Neutrophil (primary cell): Measurements from ENCODE around the gene DDIT3.
A peak's percentile ranks its signal among the peaks of the same experiment; 100 is the strongest.

Source experiments
- H3K27ac ChIP-seq: fragments of 200-600 bp; sonication (generic); 2 replicates; pipeline ENCODE4 v1.5.1; 2016; ENCODE audit warnings: mild to moderate bottlenecking, moderate library complexity
- H3K27me3 ChIP-seq: fragments of 200-600 bp; sonication (generic); 2 replicates; pipeline ENCODE4 v1.6.0; 2016; ENCODE audit warnings: mild to moderate bottlenecking
- H3K36me3 ChIP-seq: fragments of 200-600 bp; sonication (generic); 2 replicates; pipeline ENCODE4 v1.5.1; 2017
- H3K4me1 ChIP-seq, 2 experiments: fragments of 200-600 bp in 1 of 2; sonication (generic) in 1 of 2; 1 replicate in 1 of 2; 2 replicates in 1 of 2; pipeline versions ENCODE4 v1.5.1 to v1.6.1; 2013 to 2016; ENCODE audit warnings: low read depth in 1 of 2, low read length in 1 of 2, mild to moderate bottlenecking in 1 of 2, moderate library complexity in 1 of 2; ENCODE audit not compliant: control insufficient read depth in 1 of 2, insufficient read depth in 1 of 2
- H3K4me3 ChIP-seq, 2 experiments: fragments of 200-600 bp in 1 of 2; sonication (generic) in 1 of 2; 1 replicate in 1 of 2; 2 replicates in 1 of 2; pipeline ENCODE4 v1.5.1; 2013 to 2016; ENCODE audit warnings: low read depth in 1 of 2, low read length in 1 of 2, mild to moderate bottlenecking in 1 of 2, moderate library complexity in 1 of 2
- H3K9me3 ChIP-seq: fragments of 200-600 bp; sonication (generic); 2 replicates; pipeline ENCODE4 v1.5.1; 2016
- TF ChIP-seq, protein P1 (sequence below): fragments of 200-600 bp; sonication (generic); IDR thresholded peaks from 2 replicates; pipeline ENCODE4 v1.5.1; 2016; ENCODE audit warnings: antibody characterized with exemption

DDIT3 gene

DNA sequence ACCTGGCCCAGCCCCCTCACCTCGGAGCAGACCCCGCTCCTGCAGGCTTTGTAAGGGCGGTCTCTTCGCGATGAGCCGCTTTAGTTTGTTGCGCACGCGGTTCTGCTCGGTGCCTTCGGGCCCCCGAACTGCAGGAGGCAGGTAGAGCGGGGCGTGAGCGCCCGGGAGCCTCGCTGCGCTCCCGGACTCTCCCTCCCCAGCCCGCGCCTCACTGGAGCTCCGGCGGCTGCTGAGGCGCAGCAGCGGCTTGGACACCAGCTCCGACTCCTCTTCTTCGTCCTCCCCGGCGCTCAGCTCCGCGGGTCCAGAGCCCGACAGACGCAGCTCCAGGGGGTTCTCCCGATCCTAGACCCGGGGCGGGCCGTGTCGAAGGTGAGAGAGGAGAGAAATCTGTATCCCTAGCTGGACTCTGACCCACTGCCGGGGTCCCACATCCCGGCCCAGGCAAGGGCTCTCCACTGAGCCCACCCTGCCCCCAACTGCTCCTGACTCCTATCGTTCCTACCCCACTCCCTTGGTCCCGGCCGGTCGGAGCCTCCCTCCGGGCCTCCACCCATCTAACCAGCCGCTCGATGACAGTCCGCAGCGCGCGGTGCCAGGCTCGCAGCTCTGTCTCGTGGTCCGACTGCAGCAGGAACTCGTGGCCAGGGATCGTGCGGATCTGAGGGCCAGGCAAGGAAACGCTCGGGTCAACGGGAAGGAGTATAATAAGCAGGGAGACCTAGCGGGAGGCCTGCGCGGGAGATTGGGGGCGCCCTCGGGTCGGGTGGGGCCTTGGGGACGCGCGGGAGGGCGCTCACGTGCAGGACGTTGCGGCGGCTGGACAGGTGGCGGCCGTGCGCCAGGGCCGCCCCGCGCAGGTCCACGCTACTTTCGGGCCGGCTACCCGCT, 44.8 kb downstream of the DDIT3 start:
- peak overlapping the region; percentile 97 to 100 for H3K4me3 ChIP-seq
- H3K36me3 ChIP-seq: peaks cover 63% of the 10 kb centered on the region
- H3K4me1 ChIP-seq: peaks cover 79 to 91% of the 10 kb centered on the region in 2 experiments
- H3K27me3 ChIP-seq: no peaks in the 10 kb centered on the region
- TF ChIP-seq, protein P1, sequence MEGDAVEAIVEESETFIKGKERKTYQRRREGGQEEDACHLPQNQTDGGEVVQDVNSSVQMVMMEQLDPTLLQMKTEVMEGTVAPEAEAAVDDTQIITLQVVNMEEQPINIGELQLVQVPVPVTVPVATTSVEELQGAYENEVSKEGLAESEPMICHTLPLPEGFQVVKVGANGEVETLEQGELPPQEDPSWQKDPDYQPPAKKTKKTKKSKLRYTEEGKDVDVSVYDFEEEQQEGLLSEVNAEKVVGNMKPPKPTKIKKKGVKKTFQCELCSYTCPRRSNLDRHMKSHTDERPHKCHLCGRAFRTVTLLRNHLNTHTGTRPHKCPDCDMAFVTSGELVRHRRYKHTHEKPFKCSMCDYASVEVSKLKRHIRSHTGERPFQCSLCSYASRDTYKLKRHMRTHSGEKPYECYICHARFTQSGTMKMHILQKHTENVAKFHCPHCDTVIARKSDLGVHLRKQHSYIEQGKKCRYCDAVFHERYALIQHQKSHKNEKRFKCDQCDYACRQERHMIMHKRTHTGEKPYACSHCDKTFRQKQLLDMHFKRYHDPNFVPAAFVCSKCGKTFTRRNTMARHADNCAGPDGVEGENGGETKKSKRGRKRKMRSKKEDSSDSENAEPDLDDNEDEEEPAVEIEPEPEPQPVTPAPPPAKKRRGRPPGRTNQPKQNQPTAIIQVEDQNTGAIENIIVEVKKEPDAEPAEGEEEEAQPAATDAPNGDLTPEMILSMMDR: no peak
- peak overlapping the region; percentile 99 for H3K27ac ChIP-seq
- no peaks in the 10 kb centered on the region for H3K9me3 ChIP-seq

DNA sequence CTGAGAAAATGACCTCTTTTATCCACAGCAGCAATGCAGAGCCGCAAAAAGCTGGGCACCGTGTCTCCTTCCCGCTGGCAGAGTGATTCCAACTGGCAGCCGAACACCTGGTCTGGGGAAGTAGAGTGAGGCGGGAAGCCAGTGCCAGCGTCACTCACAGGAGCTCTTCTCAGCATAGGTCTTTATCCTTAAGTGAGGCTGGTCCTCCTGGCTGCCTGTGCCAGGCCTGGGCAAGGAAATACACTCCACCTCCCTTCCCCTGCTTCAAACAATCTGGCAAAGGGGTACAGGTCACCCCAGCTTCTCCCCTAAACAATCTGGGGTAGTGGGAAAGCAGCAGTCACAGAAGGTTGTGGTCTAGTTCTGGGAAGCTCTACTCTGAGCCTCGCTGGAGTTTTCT, 45.5 kb downstream of the DDIT3 start:
- H3K4me1 ChIP-seq: peaks cover 79 to 91% of the 10 kb centered on the region in 2 experiments
- H3K36me3 ChIP-seq: peaks cover 69% of the 10 kb centered on the region
- H3K9me3 ChIP-seq: no peaks in the 10 kb centered on the region
- no peaks in the 10 kb centered on the region for H3K27me3 ChIP-seq
- peak overlapping the region; percentile 97 to 100 for H3K4me3 ChIP-seq
- peak overlapping the region; percentile 99 for H3K27ac ChIP-seq
- TF ChIP-seq, protein P1: no peak

DNA sequence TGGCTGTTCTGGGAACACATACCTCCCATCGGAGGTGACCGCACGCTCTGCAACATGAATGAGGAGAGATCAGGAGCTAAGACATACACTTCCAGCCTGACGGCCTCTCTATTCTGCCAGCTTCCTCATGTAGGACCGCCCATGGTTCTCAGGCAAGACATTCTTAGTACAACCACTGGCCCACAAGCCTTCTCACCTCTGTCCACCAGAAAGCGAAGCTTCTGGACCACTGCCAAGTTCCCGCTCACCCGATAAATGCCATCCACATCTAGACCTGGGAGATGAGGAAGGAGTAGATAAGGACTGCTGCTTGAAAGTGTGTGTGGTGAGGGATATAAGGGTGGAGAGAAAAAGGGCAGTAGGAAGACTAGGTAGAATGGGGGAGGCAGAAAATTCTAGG, 45.9 kb downstream of the DDIT3 start:
- no peaks in the 10 kb centered on the region for H3K9me3 ChIP-seq
- H3K4me3 ChIP-seq: peak overlapping the region; percentile 97 to 100
- peaks cover 79 to 91% of the 10 kb centered on the region in 2 experiments for H3K4me1 ChIP-seq
- no peaks in the 10 kb centered on the region for H3K27me3 ChIP-seq
- peak overlapping the region; percentile 99 for H3K27ac ChIP-seq
- TF ChIP-seq, protein P1: no peak
- peaks cover 73% of the 10 kb centered on the region for H3K36me3 ChIP-seq

DNA sequence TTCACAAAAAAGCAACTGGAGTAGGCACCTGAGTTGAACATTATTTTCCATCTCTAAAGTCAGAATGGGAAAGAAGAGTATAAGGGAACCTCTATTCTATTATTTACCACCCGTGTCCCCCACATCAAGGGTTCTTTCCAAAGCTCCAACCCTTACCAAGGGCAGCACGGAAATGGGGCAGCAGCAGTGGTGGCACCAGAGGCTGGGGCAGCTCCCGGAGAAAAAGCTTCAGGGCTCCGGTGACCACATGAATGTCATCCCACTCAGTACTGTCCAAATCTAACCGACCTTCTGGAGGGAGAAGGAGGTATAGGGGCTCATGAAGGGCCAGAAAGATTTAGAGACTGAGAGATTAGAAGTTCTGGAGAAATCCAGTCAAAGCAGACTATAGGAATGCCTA, 46.4 kb downstream of the DDIT3 start:
- H3K4me1 ChIP-seq: peaks cover 79 to 91% of the 10 kb centered on the region in 2 experiments
- H3K27me3 ChIP-seq: no peaks in the 10 kb centered on the region
- peaks cover 79% of the 10 kb centered on the region for H3K36me3 ChIP-seq
- peak overlapping the region; percentile 99 for H3K27ac ChIP-seq
- TF ChIP-seq, protein P1: no peak
- H3K9me3 ChIP-seq: no peaks in the 10 kb centered on the region
- peak overlapping the region; percentile 97 to 100 for H3K4me3 ChIP-seq

DNA sequence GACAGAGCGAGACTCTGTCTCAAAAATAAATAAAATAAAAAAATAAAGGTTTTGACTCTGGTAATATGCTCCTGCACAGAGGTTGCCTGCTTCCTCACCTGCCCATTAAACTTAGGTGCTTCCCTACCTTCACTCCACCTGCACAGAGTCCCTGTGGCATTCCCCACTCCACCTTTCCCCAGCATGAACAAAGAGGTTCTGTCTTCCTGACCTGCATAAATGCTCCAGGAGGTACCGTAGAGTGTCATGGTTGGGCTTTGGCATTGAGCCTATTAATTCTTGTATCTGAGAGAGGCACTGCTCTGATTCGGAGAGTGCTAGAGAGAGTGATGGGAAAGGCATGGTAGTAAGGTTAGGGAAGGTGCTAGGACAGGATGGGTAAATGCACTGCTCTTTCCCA, 46.9 kb downstream of the DDIT3 start:
- peaks cover 84% of the 10 kb centered on the region for H3K36me3 ChIP-seq
- TF ChIP-seq, protein P1: no peak
- H3K4me3 ChIP-seq: peak overlapping the region; percentile 34 to 97
- peak overlapping the region; percentile 99 for H3K27ac ChIP-seq
- peaks cover 79 to 91% of the 10 kb centered on the region in 2 experiments for H3K4me1 ChIP-seq
- no peaks in the 10 kb centered on the region for H3K9me3 ChIP-seq
- H3K27me3 ChIP-seq: no peaks in the 10 kb centered on the region
